ENCODE data around the gene CACNB4. TPM values are rescaled to one million over a fixed set of nuclear protein-coding genes. Genes with fewer than 3 reads are reported as not detected.

CACNB4 gene
- total and polyA plus RNA-seq, 9 of the 15 experiments (the other 6 are each of a cell fraction or from before 2014, with no cell fraction given) = 0.01 to 0.20 (median 0.04) TPM; not detected in 1

DNA sequence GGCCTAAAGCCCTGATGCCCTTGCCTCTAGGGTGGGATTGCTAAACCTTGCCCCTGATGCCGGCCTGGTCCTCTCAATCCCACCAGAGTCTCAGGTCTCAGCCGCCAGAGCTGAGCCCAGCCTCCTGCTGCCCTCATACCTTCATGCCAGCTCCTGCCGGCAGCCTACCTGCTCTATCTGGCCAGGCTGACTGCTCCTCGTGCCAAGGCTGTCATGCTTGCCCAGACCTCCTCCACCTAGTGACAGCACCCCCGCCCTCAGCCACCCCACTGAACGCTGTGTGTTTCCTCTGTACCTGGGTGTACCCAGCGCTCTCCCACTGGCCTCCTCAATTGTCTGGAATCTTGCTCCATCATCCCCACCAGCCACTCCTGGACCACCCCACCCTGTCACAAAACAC is 120.1 kb downstream of the CACNB4 start:
- no peak for FAIRE-seq
- CTCF ChIA-PET (ENCODE audit: low intra/inter-chr PET ratio) = no interaction called here

DNA sequence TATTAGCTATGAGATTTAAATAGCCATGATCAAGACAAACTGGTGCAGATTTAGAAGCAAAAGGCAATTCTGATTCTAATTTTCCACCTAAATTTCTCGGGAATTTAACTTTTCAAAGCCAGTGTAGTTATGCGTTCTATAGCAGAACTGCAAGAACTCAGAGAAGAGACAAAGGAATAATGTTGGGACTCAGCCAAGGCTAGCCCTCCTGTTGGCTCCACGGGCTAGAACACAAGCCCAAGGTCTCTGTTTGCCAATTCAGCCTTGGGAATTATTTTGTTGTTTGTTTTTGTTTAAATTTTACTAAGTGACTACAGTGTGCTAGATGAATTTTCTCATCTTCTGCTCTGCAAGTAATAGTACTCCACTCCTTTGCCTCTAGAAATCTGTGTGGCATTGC is 121.2 kb downstream of the CACNB4 start:
- Histone ChIP-seq H3K4me3 (no peak overlapping the region), H2AFZ (ENCODE audit: low read depth, low read length) (no peak overlapping the region), H3K27ac (ENCODE audit: extremely low read depth, low read depth, low read length) (no peak overlapping the region), H3K4me1 (replicated peaks in 1 of 2; ENCODE audit: control insufficient read depth in 2 of 2, insufficient read depth in 2 of 2, low read length in 2 of 2) (no peaks in the 10 kb centered on the region), H3K9me1 (ENCODE audit: control insufficient read depth, insufficient read depth, low read length) (no peaks in the 10 kb centered on the region), H3K79me2 (ENCODE audit: control insufficient read depth, insufficient read depth, low read length) (no peaks in the 10 kb centered on the region), H3K9ac (ENCODE audit: insufficient read depth in 1 of 2, low read depth in 2 of 2, low read length in 2 of 2) (no peak overlapping the region), H3K4me2 (ENCODE audit: insufficient read depth, low read length) (no peak overlapping the region), H3K27me3 (ENCODE audit: control insufficient read depth in 2 of 2, insufficient read depth in 2 of 2, low read length in 2 of 2) (peaks cover 24 to 25% of the 10 kb centered on the region in 2 experiments), H3K36me3 (ENCODE audit: control insufficient read depth, insufficient read depth, low read length) (no peaks in the 10 kb centered on the region), H3K9me3 (replicated peaks; ENCODE audit: control insufficient read depth, insufficient read depth, low read depth, low read length) (no peaks in the 10 kb centered on the region), H4K20me1 (replicated peaks; ENCODE audit: control insufficient read depth, insufficient read depth, low read length) (no peaks in the 10 kb centered on the region)
- 0% methylated on average over 3 of the region's 3 CpGs for WGBS (ENCODE audit: insufficient coverage, low coverage, missing lambda C conversion rate)
- in situ Hi-C loops (cut with MboI) = no loop called here
- no TSS peak for BruUV-seq (replicated peaks)
- TF ChIP-seq ZNF592 (IDR thresholded peaks at IDR 0.05) (no peak), MTA3 (IDR thresholded peaks at IDR 0.05; ENCODE audit: borderline replicate concordance) (no peak), ZZZ3 (IDR thresholded peaks at IDR 0.05) (no peak)
- TF ChIP-seq, protein P1, sequence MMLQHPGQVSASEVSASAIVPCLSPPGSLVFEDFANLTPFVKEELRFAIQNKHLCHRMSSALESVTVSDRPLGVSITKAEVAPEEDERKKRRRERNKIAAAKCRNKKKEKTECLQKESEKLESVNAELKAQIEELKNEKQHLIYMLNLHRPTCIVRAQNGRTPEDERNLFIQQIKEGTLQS (IDR thresholded peaks at IDR 0.05) = no peak
- TF ChIP-seq, protein P1 (CRISPR knock-in tag; conservative IDR thresholded peaks at IDR 0.05) = no peak
- ATAC-seq (no peak), FAIRE-seq (no peak), DNase-seq (ENCODE audit: extremely low read depth in 1 of 4, low spot score in 3 of 4) (no peak)
- POLR2A ChIA-PET = interaction anchor here (1.2 to 1.5 kb wide), 2 partner anchors 12 to 32 kb away, joined by 3 to 4 read pairs; no protein-coding TSS in a partner anchor
- CTCF ChIA-PET (ENCODE audit: low intra/inter-chr PET ratio) = no interaction called here
- intact Hi-C loops (cut with micrococcal nuclease) = no loop called here

More for the DNA sequence above, 120.1 kb downstream of the CACNB4 start:
- TF ChIP-seq MTF1 (CRISPR knock-in tag; IDR thresholded peaks at IDR 0.05; ENCODE audit: borderline replicate concordance) = no peak
- TF ChIP-seq DPF2 (IDR thresholded peaks at IDR 0.05) = no peak
- TF ChIP-seq CREM (IDR thresholded peaks at IDR 0.05; ENCODE audit: low read depth) = no peak
- TF ChIP-seq DDX20 (tag; IDR thresholded peaks at IDR 0.05; ENCODE audit: low read depth) = no peak
- TF ChIP-seq ETV1 (tag; conservative IDR thresholded peaks at IDR 0.05; ENCODE audit: low read depth) = no peak
- TF ChIP-seq, protein P2, sequence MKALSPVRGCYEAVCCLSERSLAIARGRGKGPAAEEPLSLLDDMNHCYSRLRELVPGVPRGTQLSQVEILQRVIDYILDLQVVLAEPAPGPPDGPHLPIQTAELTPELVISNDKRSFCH (CRISPR knock-in tag; IDR thresholded peaks at IDR 0.05) = no peak
- TF ChIP-seq, protein P2 (tag; IDR thresholded peaks at IDR 0.05) = no peak
- in situ Hi-C loops (cut with MboI) (no loop called here), intact Hi-C loops (cut with micrococcal nuclease) (no loop called here)
- 0% methylated on average over 7 of the region's 7 CpGs for WGBS (ENCODE audit: insufficient coverage, low coverage, missing lambda C conversion rate)
- Histone ChIP-seq H3K9me1 (ENCODE audit: control insufficient read depth, insufficient read depth, low read length) (no peaks in the 10 kb centered on the region), H3K4me3 (no peak overlapping the region), H2AFZ (ENCODE audit: low read depth, low read length) (no peak overlapping the region), H3K27ac (ENCODE audit: extremely low read depth, low read depth, low read length) (no peak overlapping the region), H3K36me3 (ENCODE audit: control insufficient read depth, insufficient read depth, low read length) (no peaks in the 10 kb centered on the region), H4K20me1 (replicated peaks; ENCODE audit: control insufficient read depth, insufficient read depth, low read length) (no peaks in the 10 kb centered on the region), H3K4me2 (ENCODE audit: insufficient read depth, low read length) (no peak overlapping the region), H3K27me3 (ENCODE audit: control insufficient read depth in 2 of 2, insufficient read depth in 2 of 2, low read length in 2 of 2) (peaks cover 23% of the 10 kb centered on the region in 2 experiments), H3K79me2 (ENCODE audit: control insufficient read depth, insufficient read depth, low read length) (no peaks in the 10 kb centered on the region), H3K9ac (ENCODE audit: insufficient read depth in 1 of 2, low read depth in 2 of 2, low read length in 2 of 2) (no peak overlapping the region), H3K9me3 (replicated peaks; ENCODE audit: control insufficient read depth, insufficient read depth, low read depth, low read length) (no peaks in the 10 kb centered on the region), H3K4me1 (replicated peaks in 1 of 2; ENCODE audit: control insufficient read depth in 2 of 2, insufficient read depth in 2 of 2, low read length in 2 of 2) (no peaks in the 10 kb centered on the region)
- no peak for ATAC-seq
- BruUV-seq (replicated peaks) = no TSS peak
- POLR2A ChIA-PET = interaction anchor here (0.9 to 1.6 kb wide), 2 partner anchors 10 to 11 kb away, joined by 3 to 5 read pairs; no protein-coding TSS in a partner anchor
- DNase-seq (ENCODE audit: extremely low read depth in 1 of 4, low spot score in 3 of 4) = no peak

Data from K562 (cell line).